Epithelial cell of prostate (primary cell): Measurements from ENCODE around the gene GOLGA6A.
"Not testable (repeated sequence)": the region's sequence is repeated elsewhere in the genome, so short reads cannot be mapped to it uniquely, and the experiment has no call there.

Experiments
- DNase-seq: peaks from one replicate; pipeline ENCODE4 v3.0.0-alpha.2; 2011; ENCODE audit warnings: low read depth, low spot score
- H3K27ac ChIP-seq: fragments of 450-650 bp; 2 replicates; pipeline ENCODE4 v1.5.1; 2017; ENCODE audit warnings: mild to moderate bottlenecking

GOLGA6A gene

GRCh38 chr15:74082450-74082849 lies at the start of gene GOLGA6A:
TSS of gene GOLGA6A (minus strand) at chr15:74082550. CDS start at chr15:74082509, 41 bp downstream.
- not testable (repeated sequence) for DNase-seq

GRCh38 chr15:74131628-74132413 lies 49.5 kb upstream of the GOLGA6A start:
- DNase-seq, result no peak
- no peak overlapping the region for H3K27ac ChIP-seq

More at GRCh38 chr15:74082450-74082849, at the start of gene GOLGA6A:
- not testable (repeated sequence) for H3K27ac ChIP-seq

GRCh38 chr15:74130849-74131627 lies 48.7 kb upstream of the GOLGA6A start:
- H3K27ac ChIP-seq, result no peak overlapping the region
- no peak for DNase-seq

- H3K27ac ChIP-seq, result no peak within 1 kb of the TSS
- no peak for DNase-seq
Measured at GRCh38 chr15:74130155-74130848, 48.0 kb upstream of the GOLGA6A start, which contains the start of gene ISLR2. TSS of gene ISLR2 (plus strand) at chr15:74130586. CDS start at chr15:74132755, 2,169 bp downstream.

GRCh38 chr15:74129586-74130154 lies 47.3 kb upstream of the GOLGA6A start:
- DNase-seq, result no peak

GRCh38 chr15:74128785-74129585 lies 46.6 kb upstream of the GOLGA6A start:
- DNase-seq, result no peak
- no peak overlapping the region for H3K27ac ChIP-seq

More at GRCh38 chr15:74129586-74130154, 47.3 kb upstream of the GOLGA6A start:
- H3K27ac ChIP-seq, result no peak overlapping the region

- DNase-seq, result no peak
- H3K27ac ChIP-seq, result no peak overlapping the region
Measured at GRCh38 chr15:74127954-74128784, 45.8 kb upstream of the GOLGA6A start.

GRCh38 chr15:74127255-74127953 lies 45.1 kb upstream of the GOLGA6A start:
- no peak for DNase-seq
- H3K27ac ChIP-seq, result no peak overlapping the region

GRCh38 chr15:74124759-74125158 lies 42.4 kb upstream of the GOLGA6A start:
- DNase-seq, result no peak
- no peak overlapping the region for H3K27ac ChIP-seq

GRCh38 chr15:74124196-74124595 lies 41.8 kb upstream of the GOLGA6A start:
- H3K27ac ChIP-seq, result no peak overlapping the region
- DNase-seq, result no peak

- no peak for DNase-seq
- no peak overlapping the region for H3K27ac ChIP-seq
Measured at GRCh38 chr15:74123658-74124057, 41.3 kb upstream of the GOLGA6A start.

GRCh38 chr15:74123131-74123429 lies 40.7 kb upstream of the GOLGA6A start:
- no peak for DNase-seq
- H3K27ac ChIP-seq, result no peak overlapping the region

- H3K27ac ChIP-seq, result no peak overlapping the region
- DNase-seq, result no peak
Measured at GRCh38 chr15:74122403-74123130, 40.2 kb upstream of the GOLGA6A start.

GRCh38 chr15:74121858-74122257 lies 39.5 kb upstream of the GOLGA6A start:
- no peak for DNase-seq
- H3K27ac ChIP-seq, result no peak overlapping the region

GRCh38 chr15:74121039-74121438 lies 38.7 kb upstream of the GOLGA6A start:
- DNase-seq, result no peak

GRCh38 chr15:74120426-74120825 lies 38.1 kb upstream of the GOLGA6A start:
- H3K27ac ChIP-seq, result no peak overlapping the region
- no peak for DNase-seq

More at GRCh38 chr15:74121039-74121438, 38.7 kb upstream of the GOLGA6A start:
- no peak overlapping the region for H3K27ac ChIP-seq

GRCh38 chr15:74109713-74110112 lies 27.4 kb upstream of the GOLGA6A start:
- no peak for DNase-seq
- no peak overlapping the region for H3K27ac ChIP-seq

GRCh38 chr15:74108611-74109010 lies 26.3 kb upstream of the GOLGA6A start:
- H3K27ac ChIP-seq, DNase-seq: not testable (repeated sequence)
